A549 (cell line): Measurements from ENCODE around the gene SDHB. TPM values are rescaled to one million over a fixed set of nuclear protein-coding genes. Genes with fewer than 3 reads are reported as not detected.

ENCODE experiments used
- ATAC-seq, 2 experiments: fragments of 200-7000 bp in 1 of 2; fragments of >200 bp in 1 of 2; cut with Nextera tagmentation in 1 of 2; cut with Tn5 transposase in 1 of 2; 3 replicates each; pipeline versions ENCODE4 v1.8.0 to v1.9.1; 2018 to 2020; ENCODE audit warnings: mild to moderate bottlenecking in 1 of 2, moderate library complexity in 1 of 2
- CTCF ChIA-PET: fragments of 300-600 bp; sonication (Branson Sonifier 250); formaldehyde crosslinking; extraction: SDS; loops from one replicate; lab custom pipeline; 2021; ENCODE audit warnings: antibody characterized with exemption, inconsistent platforms; lab: Yijun Ruan, JAX
- POLR2A ChIA-PET: fragments of 350-600 bp; formaldehyde crosslinking; extraction: SDS; loops from one replicate; lab custom pipeline; 2021; ENCODE audit warnings: antibody characterized with exemption, inconsistent platforms; lab: Yijun Ruan, JAX
- DNase-seq, 2 experiments: peaks; one replicate each; pipeline versions ENCODE4 v3.0.0 to v3.0.0-alpha.2; 2011 to 2016; ENCODE audit warnings: low read depth in 1 of 2, low spot score in 1 of 2
- FAIRE-seq: peaks from 2 replicates; lab custom pipeline; 2011; peaks lifted over from hg19 to GRCh38; lab: Jason Lieb, UNC
- H3K27ac ChIP-seq, 2 experiments: fragments of >200 bp; sonication (Bioruptor Twin); formaldehyde crosslinking; 3 replicates each; pipeline ENCODE4 v1.5.1; 2016 to 2017
- H3K4me1 ChIP-seq: fragments of >200 bp; sonication (Bioruptor Twin); formaldehyde crosslinking; 3 replicates; pipeline ENCODE4 v1.6.1; 2016
- H3K4me2 ChIP-seq: fragments of >200 bp; sonication (Bioruptor Twin); formaldehyde crosslinking; 3 replicates; pipeline ENCODE4 v1.6.1; 2016
- H3K4me3 ChIP-seq: fragments of >200 bp; sonication (Bioruptor Twin); formaldehyde crosslinking; 3 replicates; pipeline ENCODE4 v1.5.1; 2016
- H3K9me3 ChIP-seq: fragments of >200 bp; sonication (Bioruptor Twin); formaldehyde crosslinking; 3 replicates; pipeline ENCODE4 v1.6.1; 2016
- BHLHE40 ChIP-seq: IDR thresholded peaks from 2 replicates; pipeline ENCODE4 v1.6.1; 2012; ENCODE audit warnings: low read depth, low read length, inconsistent platforms
- CBX2 ChIP-seq: fragments of 200-600 bp; sonication (generic); IDR thresholded peaks from 2 replicates; pipeline ENCODE4 v1.6.1; 2016; ENCODE audit warnings: low read depth, mild to moderate bottlenecking, borderline replicate concordance
- CBX8 ChIP-seq: fragments of 200-600 bp; sonication (generic); IDR thresholded peaks from 2 replicates; pipeline ENCODE4 v1.6.1; 2016
- CHD2 ChIP-seq: fragments of 150-350 bp; IDR thresholded peaks from 2 replicates; pipeline ENCODE4 v1.6.1; 2014; ENCODE audit warnings: low read length; ENCODE audit not compliant: partially characterized antibody
- EHF ChIP-seq: fragments of 250-450 bp; sonication (Bioruptor Pico); IDR thresholded peaks from 2 replicates; pipeline ENCODE4 v1.5.0; 2020; ENCODE audit warnings: mild to moderate bottlenecking
- EHMT2 ChIP-seq: fragments of 200-600 bp; sonication (generic); IDR thresholded peaks from 2 replicates; pipeline ENCODE4 v1.6.1; 2016; ENCODE audit warnings: antibody characterized with exemption, low read depth, mild to moderate bottlenecking, moderate library complexity
- EP300 ChIP-seq, 2 experiments: fragments of >200 bp; sonication (Bioruptor Twin); formaldehyde crosslinking; IDR thresholded peaks; 2 replicates in 1 of 2; 3 replicates in 1 of 2; pipeline ENCODE4 v1.6.1; 2016 to 2017
- ESRRA ChIP-seq: fragments of 150-350 bp; IDR thresholded peaks from 2 replicates; pipeline ENCODE4 v1.6.1; 2014; ENCODE audit warnings: mild to moderate bottlenecking, low read length, borderline replicate concordance
- GATA3 ChIP-seq: IDR thresholded peaks from 2 replicates; pipeline ENCODE4 v1.6.1; 2012; ENCODE audit warnings: borderline replicate concordance
- HEYL ChIP-seq: fragments of 250-450 bp; sonication (Bioruptor Pico); IDR thresholded peaks from 2 replicates; pipeline ENCODE4 v1.8.0; 2021; ENCODE audit warnings: mild to moderate bottlenecking, moderate library complexity
- HOXA7 ChIP-seq: fragments of 250-450 bp; sonication (Bioruptor Pico); IDR thresholded peaks from 2 replicates; pipeline ENCODE4 v1.5.0; 2020; ENCODE audit warnings: mild to moderate bottlenecking, moderate library complexity
- HOXB13 ChIP-seq: fragments of 250-450 bp; sonication (Bioruptor Pico); IDR thresholded peaks from 2 replicates; pipeline ENCODE4 v1.5.0; 2020; ENCODE audit warnings: low read depth, mild to moderate bottlenecking, moderate library complexity
- HOXB5 ChIP-seq: fragments of 250-450 bp; sonication (Bioruptor Pico); IDR thresholded peaks from 2 replicates; pipeline ENCODE4 v1.5.0; 2020; ENCODE audit warnings: mild to moderate bottlenecking, moderate library complexity
- JUNB ChIP-seq: fragments of >200 bp; sonication (Bioruptor Twin); formaldehyde crosslinking; IDR thresholded peaks from 2 replicates; pipeline ENCODE4 v1.6.1; 2016
- MAFK ChIP-seq: fragments of 450-650 bp; IDR thresholded peaks from 2 replicates; pipeline ENCODE4 v1.6.1; 2014; ENCODE audit not compliant: partially characterized antibody
- MAZ ChIP-seq: fragments of 150-350 bp; IDR thresholded peaks from 2 replicates; pipeline ENCODE4 v1.6.1; 2014; ENCODE audit warnings: antibody characterized with exemption, low read depth, low read length, borderline replicate concordance
- MYC ChIP-seq: IDR thresholded peaks from 2 replicates; pipeline ENCODE4 v1.6.1; 2012; ENCODE audit warnings: mild to moderate bottlenecking, inconsistent platforms, low read length, improper control_type of control experiment, borderline replicate concordance
- NPAS2 ChIP-seq: fragments of 250-450 bp; sonication (Bioruptor Pico); IDR thresholded peaks from 2 replicates; pipeline ENCODE4 v1.8.0; 2022; ENCODE audit warnings: mild to moderate bottlenecking, moderate library complexity, borderline replicate concordance
- PHF8 ChIP-seq: fragments of 200-600 bp; sonication (generic); IDR thresholded peaks from 2 replicates; pipeline ENCODE4 v1.6.1; 2016; ENCODE audit warnings: low read depth, mild to moderate bottlenecking, antibody characterized with exemption, moderate library complexity, borderline replicate concordance
- POLR2AphosphoS2 ChIP-seq: conservative IDR thresholded peaks from 2 replicates; pipeline ENCODE4 v1.6.1; 2012; ENCODE audit warnings: low read length, improper control_type of control experiment, inconsistent platforms
- RARB ChIP-seq: fragments of 250-450 bp; sonication (Bioruptor Pico); IDR thresholded peaks from 2 replicates; pipeline ENCODE4 v1.8.0; 2021; ENCODE audit warnings: mild to moderate bottlenecking, moderate library complexity
- RCOR1 ChIP-seq: fragments of 150-350 bp; IDR thresholded peaks from 2 replicates; pipeline ENCODE4 v1.6.1; 2014; ENCODE audit warnings: antibody characterized with exemption, low read length, low read depth
- RFX5 ChIP-seq: fragments of 450-650 bp; IDR thresholded peaks from 2 replicates; pipeline ENCODE4 v1.7.1; 2014; ENCODE audit warnings: antibody characterized with exemption, mild to moderate bottlenecking, moderate library complexity
- TFCP2L1 ChIP-seq: fragments of 250-450 bp; sonication (Bioruptor Pico); IDR thresholded peaks from 2 replicates; pipeline ENCODE4 v1.5.0; 2021; ENCODE audit warnings: mild to moderate bottlenecking
- ZC3H11A ChIP-seq: fragments of 450-650 bp; IDR thresholded peaks from 2 replicates; pipeline ENCODE4 v1.6.1; 2014; ENCODE audit warnings: antibody characterized with exemption, mild to moderate bottlenecking
- ZNF302 ChIP-seq: fragments of 250-450 bp; sonication (Bioruptor Pico); IDR thresholded peaks from 2 replicates; pipeline ENCODE4 v1.9.0; 2021; ENCODE audit warnings: inconsistent platforms, mild to moderate bottlenecking, moderate library complexity
- ZSCAN20 ChIP-seq: fragments of 250-450 bp; sonication (Bioruptor Pico); IDR thresholded peaks from 2 replicates; pipeline ENCODE4 v1.8.0; 2022; ENCODE audit warnings: mild to moderate bottlenecking, moderate library complexity
- WGBS: methylation state at CpG from one replicate; pipeline ENCODE4 v1.1.6; 2017; ENCODE audit errors: missing lambda C conversion rate; 5-methylcytosine and 5-hydroxymethylcytosine counted together
- polyA plus RNA-seq, 4 experiments: library from polyadenylated mRNA; depleted of rRNA in 3 of 4; stranded (reverse); fragments of >200 nt; fragmentation: RNase III in 1 of 4; extraction: RNeasy Plus Mini Kit Qiagen cat#74134 plus additional on column Dnase treatment in 1 of 4; gene quantifications; 2 replicates in 3 of 4; 3 replicates in 1 of 4; pipeline ENCODE4 v1.2.3, GENCODE V29; 2011 to 2017
- TF ChIP-seq, protein P1 (sequence below): IDR thresholded peaks from 2 replicates; pipeline ENCODE4 v1.6.1; 2012
- TF ChIP-seq, protein P2 (sequence below): fragments of 250-450 bp; sonication (Bioruptor Pico); IDR thresholded peaks from 2 replicates; pipeline ENCODE4 v1.5.0; 2021; ENCODE audit warnings: mild to moderate bottlenecking, moderate library complexity, borderline replicate concordance
- TF ChIP-seq, protein P3 (sequence below): fragments of >200 bp; sonication (Bioruptor Twin); formaldehyde crosslinking; IDR thresholded peaks from 2 replicates; pipeline ENCODE4 v1.6.1; 2016
- TF ChIP-seq, protein P4 (sequence below): fragments of >200 bp; sonication (Bioruptor Twin); formaldehyde crosslinking; IDR thresholded peaks from 3 replicates; pipeline ENCODE4 v1.5.1; 2016

SDHB gene
- polyA plus RNA-seq, 2 of the 4 experiments (the other 2 are of a cell fraction): 114 to 262 TPM

DNA sequence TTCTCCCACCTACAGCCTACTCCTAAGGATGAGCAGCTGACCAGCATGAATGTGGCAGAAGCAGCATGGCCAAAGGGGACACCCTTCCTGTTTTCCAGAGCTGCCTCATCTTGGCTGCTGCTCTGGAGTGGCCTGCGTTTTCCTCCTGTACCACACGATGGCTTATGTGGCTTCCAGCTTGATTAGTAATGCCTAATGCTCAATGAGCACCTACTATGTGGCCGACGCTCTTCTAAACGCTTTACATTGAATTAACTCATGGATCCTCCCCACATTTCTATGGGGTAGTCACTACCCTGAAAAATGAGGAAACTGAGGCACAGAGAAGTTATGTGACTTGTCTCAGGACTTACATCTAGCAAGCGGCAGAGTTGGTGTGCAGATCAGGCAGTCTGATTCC is 18.0 kb upstream of the SDHB start:
- CTCF ChIA-PET: interaction anchor here (1.0 to 1.6 kb wide), 2 partner anchors 12 kb away, joined by 3 to 4 read pairs; no protein-coding TSS in a partner anchor

DNA sequence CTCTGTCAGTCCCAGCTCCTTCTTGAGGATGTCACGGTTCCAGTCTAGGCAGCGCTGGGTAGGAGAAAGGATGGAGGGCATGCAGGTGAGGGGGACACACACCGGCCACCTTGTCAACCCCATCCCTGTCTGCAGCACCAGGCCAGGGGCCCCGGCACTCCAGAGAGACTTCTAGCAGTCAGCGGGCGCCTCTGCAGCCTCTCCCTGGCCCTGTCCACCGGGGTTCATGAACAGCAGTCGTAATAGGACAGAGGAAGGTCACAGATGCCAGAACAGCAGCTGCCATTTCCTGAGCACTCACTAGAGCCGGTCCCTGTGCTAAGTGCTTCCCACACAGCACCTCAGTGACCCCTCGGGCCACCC is 16.3 kb upstream of the SDHB start:
- ChIA-PET POLR2A (no interaction called here), CTCF (interaction anchor here (1.1 to 2.5 kb wide), 2 partner anchors 9 to 238 kb away, joined by 3 to 15 read pairs; partner anchors contain the start of gene PADI4)
- Histone ChIP-seq H3K4me1 (no peaks in the 10 kb centered on the region), H3K4me2 (no peak overlapping the region), H3K4me3 (no peak overlapping the region), H3K27ac (no peak overlapping the region), H3K9me3 (no peaks in the 10 kb centered on the region; the same call in 2 of the 3 replicates)
- FAIRE-seq (no peak), DNase-seq (no peak), ATAC-seq (no peak)
- no peak for TF ChIP-seq EP300 (IDR thresholded peaks at IDR 0.05)
- TF ChIP-seq ZNF302 (CRISPR knock-in tag): no peak
- TF ChIP-seq CBX8: no peak
- no peak for TF ChIP-seq CBX2
- no peak for TF ChIP-seq ZSCAN20 (CRISPR knock-in tag)
- no peak for TF ChIP-seq ESRRA
- no peak for TF ChIP-seq CHD2
- TF ChIP-seq RFX5: no peak
- TF ChIP-seq BHLHE40: no peak
- TF ChIP-seq MAZ: no peak
- TF ChIP-seq, protein P1, sequence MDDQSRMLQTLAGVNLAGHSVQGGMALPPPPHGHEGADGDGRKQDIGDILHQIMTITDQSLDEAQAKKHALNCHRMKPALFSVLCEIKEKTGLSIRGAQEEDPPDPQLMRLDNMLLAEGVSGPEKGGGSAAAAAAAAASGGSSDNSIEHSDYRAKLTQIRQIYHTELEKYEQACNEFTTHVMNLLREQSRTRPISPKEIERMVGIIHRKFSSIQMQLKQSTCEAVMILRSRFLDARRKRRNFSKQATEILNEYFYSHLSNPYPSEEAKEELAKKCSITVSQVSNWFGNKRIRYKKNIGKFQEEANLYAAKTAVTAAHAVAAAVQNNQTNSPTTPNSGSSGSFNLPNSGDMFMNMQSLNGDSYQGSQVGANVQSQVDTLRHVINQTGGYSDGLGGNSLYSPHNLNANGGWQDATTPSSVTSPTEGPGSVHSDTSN: no peak
- TF ChIP-seq PHF8: no peak
- TF ChIP-seq, protein P2, sequence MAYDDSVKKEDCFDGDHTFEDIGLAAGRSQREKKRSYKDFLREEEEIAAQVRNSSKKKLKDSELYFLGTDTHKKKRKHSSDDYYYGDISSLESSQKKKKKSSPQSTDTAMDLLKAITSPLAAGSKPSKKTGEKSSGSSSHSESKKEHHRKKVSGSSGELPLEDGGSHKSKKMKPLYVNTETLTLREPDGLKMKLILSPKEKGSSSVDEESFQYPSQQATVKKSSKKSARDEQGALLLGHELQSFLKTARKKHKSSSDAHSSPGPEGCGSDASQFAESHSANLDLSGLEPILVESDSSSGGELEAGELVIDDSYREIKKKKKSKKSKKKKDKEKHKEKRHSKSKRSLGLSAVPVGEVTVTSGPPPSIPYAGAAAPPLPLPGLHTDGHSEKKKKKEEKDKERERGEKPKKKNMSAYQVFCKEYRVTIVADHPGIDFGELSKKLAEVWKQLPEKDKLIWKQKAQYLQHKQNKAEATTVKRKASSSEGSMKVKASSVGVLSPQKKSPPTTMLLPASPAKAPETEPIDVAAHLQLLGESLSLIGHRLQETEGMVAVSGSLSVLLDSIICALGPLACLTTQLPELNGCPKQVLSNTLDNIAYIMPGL: no peak
- no peak for TF ChIP-seq NPAS2 (CRISPR knock-in tag)
- TF ChIP-seq HEYL (CRISPR knock-in tag): no peak
- no peak for TF ChIP-seq POLR2AphosphoS2
- no peak for TF ChIP-seq HOXB5 (CRISPR knock-in tag)
- TF ChIP-seq HOXB13 (CRISPR knock-in tag): no peak
- TF ChIP-seq RARB (CRISPR knock-in tag): no peak
- 73% methylated on average over 5 of the region's 10 CpGs for WGBS

More for the DNA sequence above, 18.0 kb upstream of the SDHB start:
- FAIRE-seq: no peak
- H3K9me3 ChIP-seq: no peaks in the 10 kb centered on the region
- H3K4me1 ChIP-seq: no peaks in the 10 kb centered on the region
- TF ChIP-seq RCOR1: no peak
- TF ChIP-seq, all 56 proteins: peak for 0
- DNase-seq (no peak), ATAC-seq (no peak)
- Histone ChIP-seq H3K4me3 (no peak overlapping the region), H3K27ac (no peak overlapping the region), H3K4me2 (no peak overlapping the region)
- POLR2A ChIA-PET: no interaction called here
- WGBS: 56% methylated on average over 4 of the region's 6 CpGs

DNA sequence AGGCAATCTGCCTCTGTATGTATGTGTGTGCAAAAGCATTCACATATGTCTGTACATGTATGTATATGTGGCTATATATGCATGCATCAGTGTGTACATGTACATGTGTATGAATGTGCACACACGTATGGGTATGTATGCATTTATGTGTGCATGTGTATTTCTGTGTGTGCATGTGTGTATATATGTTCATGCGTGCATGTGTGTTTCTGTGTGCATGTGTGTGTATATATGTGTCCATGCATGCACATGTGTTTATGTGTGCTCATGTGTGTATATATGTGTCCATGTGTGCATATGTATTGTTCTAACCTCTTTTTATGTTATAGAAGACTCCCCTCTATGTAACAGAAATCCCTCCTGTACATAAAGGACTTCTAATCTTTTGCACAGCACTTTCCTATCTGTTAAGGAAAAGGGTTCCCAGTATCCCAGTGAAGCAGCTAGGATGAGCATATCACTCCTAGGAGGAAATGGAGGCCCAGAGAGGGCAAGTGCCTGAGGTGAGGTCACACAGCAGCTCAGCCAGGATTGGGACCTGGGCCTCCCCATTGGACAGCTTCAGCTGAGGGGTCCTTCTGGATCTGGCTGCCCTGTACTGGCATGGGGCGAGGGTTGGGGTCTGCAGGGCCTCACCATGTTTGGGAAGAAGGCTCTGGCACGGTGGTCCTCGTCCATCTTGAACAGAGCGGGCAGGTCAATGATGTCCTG is 15.8 kb upstream of the SDHB start:
- no peak overlapping the region for H3K4me3 ChIP-seq
- TF ChIP-seq ZSCAN20 (CRISPR knock-in tag) (no peak), EHMT2 (no peak), MYC (no peak), EHF (CRISPR knock-in tag) (no peak), RFX5 (no peak), GATA3 (no peak), MAFK (no peak), BHLHE40 (no peak), ZNF302 (CRISPR knock-in tag) (no peak), JUNB (no peak), ZC3H11A (no peak), TFCP2L1 (CRISPR knock-in tag) (no peak), HOXA7 (CRISPR knock-in tag) (no peak), HOXB13 (CRISPR knock-in tag) (no peak)
- TF ChIP-seq, protein P3, sequence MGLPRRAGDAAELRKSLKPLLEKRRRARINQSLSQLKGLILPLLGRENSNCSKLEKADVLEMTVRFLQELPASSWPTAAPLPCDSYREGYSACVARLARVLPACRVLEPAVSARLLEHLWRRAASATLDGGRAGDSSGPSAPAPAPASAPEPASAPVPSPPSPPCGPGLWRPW: no peak
- TF ChIP-seq, protein P4, sequence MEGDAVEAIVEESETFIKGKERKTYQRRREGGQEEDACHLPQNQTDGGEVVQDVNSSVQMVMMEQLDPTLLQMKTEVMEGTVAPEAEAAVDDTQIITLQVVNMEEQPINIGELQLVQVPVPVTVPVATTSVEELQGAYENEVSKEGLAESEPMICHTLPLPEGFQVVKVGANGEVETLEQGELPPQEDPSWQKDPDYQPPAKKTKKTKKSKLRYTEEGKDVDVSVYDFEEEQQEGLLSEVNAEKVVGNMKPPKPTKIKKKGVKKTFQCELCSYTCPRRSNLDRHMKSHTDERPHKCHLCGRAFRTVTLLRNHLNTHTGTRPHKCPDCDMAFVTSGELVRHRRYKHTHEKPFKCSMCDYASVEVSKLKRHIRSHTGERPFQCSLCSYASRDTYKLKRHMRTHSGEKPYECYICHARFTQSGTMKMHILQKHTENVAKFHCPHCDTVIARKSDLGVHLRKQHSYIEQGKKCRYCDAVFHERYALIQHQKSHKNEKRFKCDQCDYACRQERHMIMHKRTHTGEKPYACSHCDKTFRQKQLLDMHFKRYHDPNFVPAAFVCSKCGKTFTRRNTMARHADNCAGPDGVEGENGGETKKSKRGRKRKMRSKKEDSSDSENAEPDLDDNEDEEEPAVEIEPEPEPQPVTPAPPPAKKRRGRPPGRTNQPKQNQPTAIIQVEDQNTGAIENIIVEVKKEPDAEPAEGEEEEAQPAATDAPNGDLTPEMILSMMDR: no peak

More for the DNA sequence above, 15.8 kb upstream of the SDHB start:
- FAIRE-seq (no peak), ATAC-seq (no peak), DNase-seq (no peak)
- Histone ChIP-seq H3K4me1 (no peaks in the 10 kb centered on the region), H3K4me2 (no peak overlapping the region), H3K27ac (no peak overlapping the region), H3K9me3 (no peaks in the 10 kb centered on the region; the same call in 2 of the 3 replicates)
- ChIA-PET POLR2A (no interaction called here), CTCF (interaction anchor here (1.0 to 2.5 kb wide), 3 partner anchors 9 to 238 kb away, joined by 3 to 15 read pairs (median 3); partner anchors contain the start of gene PADI4)
- WGBS: 63% methylated on average over 3 of the region's 6 CpGs
